Uterus (tissue), 4 donors: ENCODE measurements around the gene EPS8L3. TPM values are rescaled to one million over a fixed set of nuclear protein-coding genes. Genes with fewer than 3 reads are reported as not detected.

ENCODE experiments used
- DNase-seq, 2 donors: peaks; one replicate each; pipeline ENCODE4 v3.0.0-alpha.2; 2019 to 2020
- H3K27ac ChIP-seq, 2 donors: fragments of 200-600 bp; sonication (generic); 1 replicate in 1 of 2; 2 replicates in 1 of 2; pipeline ENCODE4 v1.5.1; 2016 to 2018
- H3K27me3 ChIP-seq, 2 donors: fragments of 200-600 bp; sonication (generic); one replicate each; pipeline ENCODE4 v1.5.1; 2018 to 2019; ENCODE audit warnings: control low read depth in 1 of 2
- H3K36me3 ChIP-seq, 2 donors: fragments of 200-600 bp; sonication (generic); one replicate each; pipeline ENCODE4 v1.5.1; 2019; ENCODE audit warnings: control low read depth in 1 of 2
- H3K4me1 ChIP-seq, 2 donors: fragments of 200-600 bp; sonication (generic); one replicate each; pipeline ENCODE4 v1.5.1; 2018 to 2019; ENCODE audit warnings: control low read depth in 1 of 2
- H3K4me3 ChIP-seq, 2 donors: fragments of 200-600 bp; sonication (generic); 1 replicate in 1 of 2; 2 replicates in 1 of 2; pipeline ENCODE4 v1.5.1; 2018 to 2019; ENCODE audit warnings: mild to moderate bottlenecking in 1 of 2
- H3K9me3 ChIP-seq, 2 donors: fragments of 200-600 bp; sonication (generic); one replicate each; pipeline ENCODE4 v1.5.1; 2019; ENCODE audit warnings: control low read depth in 1 of 2
- POLR2A ChIP-seq, 2 donors: fragments of 450-650 bp; IDR thresholded peaks; one replicate each; pipeline ENCODE4 v1.6.1; 2016; ENCODE audit warnings: antibody characterized with exemption in 2 of 2, mild to moderate bottlenecking in 1 of 2, moderate library complexity in 1 of 2
- intact Hi-C: fragments of 100-400 bp; cut with DNase I; formaldehyde crosslinking; loops from one replicate; pipeline ENCODE4 v1.15.1; 2023; ENCODE audit warnings: low total_unique reads
- total RNA-seq, 4 donors: library from RNA; depleted of rRNA in 3 of 4; stranded (reverse); fragments of >200 nt in 3 of 4; gene quantifications; one replicate each; pipeline versions ENCODE4 v1.1.0 to v1.2.4, GENCODE V29; 2014 to 2023
- TF ChIP-seq, protein P1 (sequence below), 4 experiments: fragments of 200-600 bp in 2 of 4; fragments of 450-650 bp in 2 of 4; sonication (generic) in 2 of 4; IDR thresholded peaks; one replicate each; pipeline ENCODE4 v1.5.1; 2016 to 2019; ENCODE audit warnings: antibody characterized with exemption in 4 of 4, mild to moderate bottlenecking in 2 of 4, moderate library complexity in 1 of 4
- donor health status: DM: yes; HTN: yes; CAD: no.

EPS8L3 gene
- total RNA-seq, 4 donors from 2014 or later, result 0.26 to 0.29 TPM; not detected in 2

DNA sequence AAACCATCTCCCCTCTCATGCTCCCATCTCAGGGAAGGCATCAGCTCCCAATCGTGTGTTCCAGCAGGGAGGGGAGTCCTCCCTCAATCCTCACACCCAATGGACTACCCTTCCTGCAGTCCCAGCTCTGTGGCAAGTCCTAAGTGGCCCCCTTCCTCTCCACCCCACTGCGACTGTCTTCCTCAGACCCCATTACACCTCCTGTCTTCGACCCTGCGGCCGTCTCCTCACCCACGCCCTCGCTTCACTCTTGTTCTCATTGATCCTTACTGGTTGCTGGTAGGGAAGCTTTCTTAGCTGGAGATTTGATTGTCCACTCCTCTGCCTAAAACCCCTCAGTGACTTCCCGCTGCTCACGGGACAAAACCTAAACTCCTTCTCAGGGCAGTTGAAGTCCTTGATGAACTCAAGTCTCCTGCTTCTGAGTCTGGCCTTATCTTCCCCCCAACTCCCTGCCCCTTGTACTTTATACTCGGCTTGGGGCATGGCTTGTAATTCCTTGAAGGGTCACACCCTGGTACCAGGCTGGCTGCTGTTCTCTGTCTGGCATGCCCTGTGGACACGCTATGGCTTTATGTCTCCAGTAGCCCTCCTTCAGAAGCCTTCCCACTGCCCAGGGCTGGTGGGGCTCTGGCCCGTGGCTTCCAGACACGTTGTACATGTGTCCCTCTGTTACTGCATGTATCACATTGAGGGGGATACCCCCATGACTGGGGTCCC, 2.3 kb upstream of the EPS8L3 start:
- TF ChIP-seq, protein P1, sequence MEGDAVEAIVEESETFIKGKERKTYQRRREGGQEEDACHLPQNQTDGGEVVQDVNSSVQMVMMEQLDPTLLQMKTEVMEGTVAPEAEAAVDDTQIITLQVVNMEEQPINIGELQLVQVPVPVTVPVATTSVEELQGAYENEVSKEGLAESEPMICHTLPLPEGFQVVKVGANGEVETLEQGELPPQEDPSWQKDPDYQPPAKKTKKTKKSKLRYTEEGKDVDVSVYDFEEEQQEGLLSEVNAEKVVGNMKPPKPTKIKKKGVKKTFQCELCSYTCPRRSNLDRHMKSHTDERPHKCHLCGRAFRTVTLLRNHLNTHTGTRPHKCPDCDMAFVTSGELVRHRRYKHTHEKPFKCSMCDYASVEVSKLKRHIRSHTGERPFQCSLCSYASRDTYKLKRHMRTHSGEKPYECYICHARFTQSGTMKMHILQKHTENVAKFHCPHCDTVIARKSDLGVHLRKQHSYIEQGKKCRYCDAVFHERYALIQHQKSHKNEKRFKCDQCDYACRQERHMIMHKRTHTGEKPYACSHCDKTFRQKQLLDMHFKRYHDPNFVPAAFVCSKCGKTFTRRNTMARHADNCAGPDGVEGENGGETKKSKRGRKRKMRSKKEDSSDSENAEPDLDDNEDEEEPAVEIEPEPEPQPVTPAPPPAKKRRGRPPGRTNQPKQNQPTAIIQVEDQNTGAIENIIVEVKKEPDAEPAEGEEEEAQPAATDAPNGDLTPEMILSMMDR (IDR thresholded peaks at IDR 0.05), result no peak
- TF ChIP-seq POLR2A (IDR thresholded peaks at IDR 0.05), result no peak
- intact Hi-C loops, result no loop called here
- Histone ChIP-seq H3K36me3 (no peaks in the 10 kb centered on the region), H3K27ac (no peak overlapping the region), H3K4me3 (no peak overlapping the region), H3K9me3 (no peaks in the 10 kb centered on the region), H3K27me3 (no peaks in the 10 kb centered on the region), H3K4me1 (no peaks in the 10 kb centered on the region)
- peak; percentile 7 to 11 for DNase-seq

DNA sequence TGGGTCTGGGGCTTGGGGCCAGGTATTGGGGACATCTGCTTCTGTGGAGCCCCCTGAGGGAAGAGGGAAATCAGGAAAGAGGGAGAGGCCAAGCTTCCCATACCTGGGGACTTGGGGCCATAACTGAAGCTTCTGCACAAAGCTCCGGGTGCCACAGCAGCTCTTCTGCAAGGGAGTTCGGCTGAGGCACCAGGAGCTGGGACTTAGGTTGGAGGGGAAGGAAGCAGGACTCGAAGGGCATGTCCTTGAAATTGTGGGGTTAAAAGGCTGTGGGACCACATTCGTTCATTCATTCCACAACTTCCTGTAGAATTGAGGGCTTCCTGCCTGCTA, 1.7 kb upstream of the EPS8L3 start:
- H3K4me1 ChIP-seq, result no peaks in the 10 kb centered on the region
- no peaks in the 10 kb centered on the region for H3K36me3 ChIP-seq
- DNase-seq, result peak in 1 of 2 donors; percentile 10
- H3K27me3 ChIP-seq, result no peaks in the 10 kb centered on the region
- intact Hi-C loops, result no loop called here
- TF ChIP-seq POLR2A (IDR thresholded peaks at IDR 0.05), result no peak
- TF ChIP-seq, protein P1 (IDR thresholded peaks at IDR 0.05), result no peak
- H3K27ac ChIP-seq, result no peak overlapping the region
- no peak overlapping the region for H3K4me3 ChIP-seq
- H3K9me3 ChIP-seq, result no peaks in the 10 kb centered on the region

DNA sequence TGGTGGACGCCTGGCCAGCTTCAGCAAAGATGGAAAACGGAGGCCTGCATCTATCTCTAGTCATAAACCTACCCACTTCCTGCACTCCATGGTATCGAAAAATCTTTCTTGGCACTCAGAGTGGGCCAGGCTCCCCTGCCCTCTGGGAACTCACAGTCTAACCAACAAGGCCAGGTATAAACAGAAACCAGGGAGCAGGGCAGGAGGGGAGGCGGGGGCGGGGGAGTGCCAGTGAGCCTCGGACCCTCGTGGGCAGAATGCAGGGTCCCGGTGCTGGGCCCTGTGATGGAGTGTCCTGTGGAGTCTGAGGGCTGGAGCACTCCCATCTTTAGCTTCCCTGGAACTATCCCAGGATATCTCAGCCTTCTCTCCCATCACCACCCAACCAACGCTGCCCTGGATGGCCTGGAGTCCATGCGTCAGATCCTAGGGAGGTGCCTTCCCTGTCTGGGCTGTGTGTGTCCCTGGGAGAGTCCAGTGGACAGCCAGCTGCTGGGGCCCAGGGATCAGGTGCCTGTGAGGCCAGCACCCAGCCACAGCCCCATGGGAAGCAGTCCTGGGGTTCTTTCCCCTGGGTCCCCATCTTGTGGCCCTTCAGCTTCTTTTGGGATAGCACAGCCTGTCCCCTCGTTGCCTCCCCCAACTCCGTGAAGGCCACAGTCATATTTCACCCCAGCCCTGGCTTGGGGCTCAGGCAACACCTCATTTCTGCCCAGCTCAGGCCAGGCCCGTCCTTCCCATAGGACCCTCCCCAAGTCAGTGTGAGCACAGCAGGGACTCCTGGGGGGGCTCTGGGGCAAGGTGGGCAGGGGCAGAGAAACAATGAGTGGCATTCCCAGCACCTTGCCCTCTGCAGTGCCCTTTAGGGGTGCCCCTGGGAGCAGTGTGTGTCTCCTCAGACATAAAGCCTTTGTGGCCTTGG, 1.1 kb upstream of the EPS8L3 start:
- no peak for TF ChIP-seq POLR2A (IDR thresholded peaks at IDR 0.05)
- TF ChIP-seq, protein P1 (IDR thresholded peaks at IDR 0.05), result no peak
- DNase-seq, result peak; percentile 10
- Histone ChIP-seq H3K4me1 (no peaks in the 10 kb centered on the region), H3K4me3 (no peak overlapping the region), H3K36me3 (no peaks in the 10 kb centered on the region), H3K9me3 (no peaks in the 10 kb centered on the region), H3K27ac (no peak overlapping the region), H3K27me3 (no peaks in the 10 kb centered on the region)
- intact Hi-C loops, result no loop called here

DNA sequence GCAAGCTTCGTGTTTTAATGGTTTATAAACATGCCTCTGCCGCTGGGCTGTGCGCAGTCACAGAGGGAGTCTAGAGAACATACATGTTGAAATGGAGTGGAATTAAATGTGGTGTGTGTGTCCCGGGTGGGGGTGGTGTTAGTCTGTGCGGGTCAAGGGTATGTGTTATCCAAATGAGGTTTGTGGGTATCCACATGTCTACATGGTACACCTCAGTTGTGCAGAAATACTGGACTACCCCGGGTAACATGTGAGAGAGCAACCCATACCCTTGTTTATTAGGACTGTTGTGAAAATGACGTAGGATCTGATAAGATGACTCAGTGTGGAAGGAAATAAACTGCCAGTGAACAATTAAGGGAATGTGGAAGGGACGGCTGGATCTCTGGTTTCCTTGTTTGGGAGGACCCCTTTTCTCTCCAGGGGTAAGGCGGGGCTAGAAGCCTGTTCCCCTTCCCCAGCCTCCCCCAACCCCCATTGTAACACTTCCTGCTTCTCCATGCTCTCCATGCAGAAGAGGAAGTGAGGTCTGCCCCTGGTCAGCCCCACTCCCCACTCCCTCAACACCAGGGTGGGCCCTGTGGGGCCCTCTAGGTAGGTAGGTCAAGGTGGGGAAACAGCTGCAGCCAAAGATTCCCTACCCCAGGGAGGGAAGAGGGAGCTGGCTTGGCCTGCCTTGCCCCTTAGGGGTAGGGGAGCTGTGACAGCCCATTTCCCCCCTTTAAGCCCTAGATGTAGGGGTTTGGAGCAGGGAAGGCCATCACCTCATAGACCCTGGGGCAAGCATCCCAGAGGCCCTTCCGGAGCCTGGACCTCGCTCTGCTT, 690 bp downstream of the EPS8L3 start:
- Histone ChIP-seq H3K9me3 (no peaks in the 10 kb centered on the region), H3K27me3 (no peaks in the 10 kb centered on the region), H3K4me3 (no peak overlapping the region), H3K27ac (no peak overlapping the region), H3K36me3 (no peaks in the 10 kb centered on the region), H3K4me1 (no peaks in the 10 kb centered on the region)
- DNase-seq, result peak; percentile 9 to 14
- intact Hi-C loops, result no loop called here
- TF ChIP-seq POLR2A (IDR thresholded peaks at IDR 0.05), result no peak
- TF ChIP-seq, protein P1 (IDR thresholded peaks at IDR 0.05), result no peak
